Activated CD8-positive, alpha-beta T cell treated with anti-CD3 and anti-CD28 coated beads for 36 hours (primary cell): ENCODE measurements around the gene NEURL1B. TPM values are rescaled to one million over a fixed set of nuclear protein-coding genes. Genes with fewer than 3 reads are reported as not detected.

ENCODE experiments used
- ATAC-seq: fragments of 200-7000 bp; cut with Tn5 transposase; one replicate; pipeline ENCODE4 v1.10.0; 2021; ENCODE audit warnings: mild to moderate bottlenecking, moderate library complexity
- CTCF ChIA-PET: fragments of 350-600 bp; sonication (Branson Sonifier 250); formaldehyde crosslinking; loops from one replicate; lab custom pipeline; 2021; ENCODE audit warnings: antibody characterized with exemption; lab: Charles Lee
- POLR2A ChIA-PET: fragments of 350-600 bp; sonication (Branson Sonifier 250); formaldehyde crosslinking; loops from one replicate; lab custom pipeline; 2021; ENCODE audit warnings: antibody characterized with exemption; lab: Charles Lee
- DNase-seq: peaks from one replicate; pipeline ENCODE4 v3.0.0-alpha.2; 2020
- H3K27ac Mint-ChIP-seq: one replicate; pipeline ENCODE4 v1.8.0; 2021; ENCODE audit warnings: mild to moderate bottlenecking, mixed read lengths
- H3K27me3 Mint-ChIP-seq: one replicate; pipeline ENCODE4 v1.8.0; 2021; ENCODE audit warnings: mixed read lengths
- H3K36me3 Mint-ChIP-seq: one replicate; pipeline ENCODE4 v1.8.0; 2021; ENCODE audit warnings: low read depth, mixed read lengths
- H3K4me1 Mint-ChIP-seq: one replicate; pipeline ENCODE4 v1.8.0; 2021; ENCODE audit warnings: low read depth, mixed read lengths
- H3K4me3 Mint-ChIP-seq: one replicate; pipeline ENCODE4 v1.8.0; 2021; ENCODE audit warnings: mild to moderate bottlenecking, moderate library complexity, mixed read lengths
- H3K9me3 Mint-ChIP-seq: one replicate; pipeline ENCODE4 v1.8.0; 2021; ENCODE audit warnings: mixed read lengths
- CTCF ChIP-seq: fragments of 200-600 bp; IDR thresholded peaks from one replicate; pipeline ENCODE4 v1.8.0; 2022; ENCODE audit warnings: antibody characterized with exemption, mild to moderate bottlenecking
- intact Hi-C: fragments of 100-400 bp; cut with micrococcal nuclease; formaldehyde crosslinking; loops from one replicate; pipeline ENCODE4 v1.10.0; 2022
- total RNA-seq, 2 experiments: library from RNA; stranded (reverse); gene quantifications; one replicate each; pipeline ENCODE4 v1.2.3, GENCODE V29; 2021

The NEURL1B gene
- total RNA-seq, 2 experiments from 2014 or later, result 0.18 to 0.22 TPM

GRCh38 chr5:172725273-172725672 is 84.2 kb downstream of the NEURL1B start:
- intact Hi-C loops, result no loop called here
- ChIA-PET CTCF (interaction anchor here (0.7 to 2.2 kb wide), 3 partner anchors 8 to 207 kb away, joined by 3 to 8 read pairs (median 6); no protein-coding TSS in a partner anchor), POLR2A (interaction anchor here (1.2 kb wide), 1 partner anchor 27 kb away, joined by 3 read pairs; no protein-coding TSS in a partner anchor)
- DNase-seq (no peak), ATAC-seq (no peak)
- H3K36me3 Mint-ChIP-seq, result no peaks in the 10 kb centered on the region
- no peak for TF ChIP-seq CTCF
- H3K27me3 Mint-ChIP-seq, result no peaks in the 10 kb centered on the region
- H3K9me3 Mint-ChIP-seq, result no peaks in the 10 kb centered on the region
- H3K4me1 Mint-ChIP-seq, result peaks cover 12% of the 10 kb centered on the region
- H3K27ac Mint-ChIP-seq, result no peak overlapping the region
- no peak overlapping the region for H3K4me3 Mint-ChIP-seq

- Mint-ChIP-seq H3K4me3 (no peak overlapping the region), H3K36me3 (no peaks in the 10 kb centered on the region), H3K4me1 (peaks cover 12% of the 10 kb centered on the region), H3K27ac (no peak overlapping the region), H3K27me3 (no peaks in the 10 kb centered on the region), H3K9me3 (no peaks in the 10 kb centered on the region)
- CTCF ChIA-PET, result interaction anchor here (1.7 to 2.2 kb wide), 2 partner anchors 47 to 207 kb away, joined by 6 to 8 read pairs; no protein-coding TSS in a partner anchor
- ATAC-seq (no peak), DNase-seq (no peak)
- intact Hi-C loops, result no loop called here
- TF ChIP-seq CTCF, result no peak
- POLR2A ChIA-PET, result no interaction called here
These were observed 84.7 kb downstream of the NEURL1B start for GRCh38 chr5:172725785-172726184.

GRCh38 chr5:172726966-172727365 is 85.9 kb downstream of the NEURL1B start:
- no peaks in the 10 kb centered on the region for H3K9me3 Mint-ChIP-seq
- H3K4me1 Mint-ChIP-seq, result peaks cover 8% of the 10 kb centered on the region
- POLR2A ChIA-PET, result no interaction called here
- TF ChIP-seq CTCF, result no peak
- DNase-seq (no peak), ATAC-seq (no peak)
- no peaks in the 10 kb centered on the region for H3K36me3 Mint-ChIP-seq
- intact Hi-C loops, result no loop called here
- no peaks in the 10 kb centered on the region for H3K27me3 Mint-ChIP-seq
- CTCF ChIA-PET, result interaction anchor here (0.7 to 1.2 kb wide), 3 partner anchors 10 to 206 kb away, joined by 3 read pairs; no protein-coding TSS in a partner anchor
- H3K27ac Mint-ChIP-seq, result no peak overlapping the region
- no peak overlapping the region for H3K4me3 Mint-ChIP-seq

DNA sequence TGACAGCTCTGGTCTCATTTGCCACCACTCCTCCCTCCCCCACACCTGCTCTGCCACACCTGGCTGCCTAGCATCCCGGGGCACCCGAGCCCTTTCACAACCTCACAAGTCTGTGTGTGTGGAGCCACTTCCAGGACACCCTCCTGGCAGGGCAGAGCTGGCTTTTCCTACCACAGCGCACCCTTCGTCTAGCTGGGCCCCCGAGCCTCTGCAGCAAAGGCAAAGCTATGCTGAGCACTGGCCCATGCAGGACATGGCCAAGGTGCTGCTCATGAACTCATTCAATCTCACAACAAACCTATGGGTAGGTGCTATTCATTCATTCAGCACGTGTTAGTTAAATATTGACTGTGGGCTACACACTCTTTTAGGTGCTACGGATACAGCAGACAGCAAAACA is 86.5 kb downstream of the NEURL1B start:
- no peak for TF ChIP-seq CTCF
- CTCF ChIA-PET, result interaction anchor here (1.1 to 1.5 kb wide), 3 partner anchors 14 to 205 kb away, joined by 3 to 5 read pairs (median 3); no protein-coding TSS in a partner anchor
- DNase-seq (no peak), ATAC-seq (no peak)
- H3K9me3 Mint-ChIP-seq, result no peaks in the 10 kb centered on the region
- no peaks in the 10 kb centered on the region for H3K27me3 Mint-ChIP-seq
- H3K36me3 Mint-ChIP-seq, result no peaks in the 10 kb centered on the region
- H3K4me3 Mint-ChIP-seq, result no peak overlapping the region
- POLR2A ChIA-PET, result no interaction called here
- intact Hi-C loops, result no loop called here
- H3K27ac Mint-ChIP-seq, result no peak overlapping the region
- H3K4me1 Mint-ChIP-seq, result peaks cover 2% of the 10 kb centered on the region

DNA sequence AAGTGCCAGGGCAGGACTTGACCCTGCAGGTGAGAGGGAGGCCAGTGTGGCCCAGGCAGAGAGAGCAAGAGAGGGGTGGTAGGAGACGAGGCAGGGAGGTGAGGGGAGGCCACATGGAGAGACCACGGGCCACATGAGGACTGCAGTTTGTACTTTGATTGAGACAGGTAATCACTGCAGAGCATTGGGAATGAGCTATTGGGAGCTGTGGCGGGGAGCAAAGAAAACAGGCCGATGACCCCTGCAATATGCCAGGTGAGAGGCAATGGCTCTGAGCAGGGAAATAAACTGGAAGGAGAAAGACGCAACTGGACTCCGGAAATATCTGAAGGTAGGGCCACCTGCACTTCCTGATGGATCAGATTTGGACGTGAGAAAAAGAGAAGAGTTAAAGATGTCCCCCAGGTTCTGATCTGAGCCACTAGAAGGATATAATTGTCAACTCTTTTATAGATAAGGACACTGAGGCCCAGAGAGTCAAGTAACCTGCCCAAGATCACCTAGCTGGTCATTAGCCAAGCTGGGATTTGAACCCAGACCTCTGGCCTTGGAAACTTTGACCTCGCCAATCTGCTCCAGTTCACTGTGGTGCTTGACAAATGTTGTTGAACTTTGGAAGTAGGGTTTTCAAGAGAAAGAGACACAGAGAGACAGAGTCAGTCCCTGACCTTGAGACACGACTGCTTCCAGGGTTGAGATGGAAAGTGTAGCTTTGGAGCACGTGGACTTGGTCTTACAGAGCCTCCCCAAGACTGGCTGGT is 87.6 kb downstream of the NEURL1B start:
- Mint-ChIP-seq H3K9me3 (no peaks in the 10 kb centered on the region), H3K4me1 (no peaks in the 10 kb centered on the region), H3K4me3 (no peak overlapping the region), H3K27ac (no peak overlapping the region), H3K27me3 (no peaks in the 10 kb centered on the region), H3K36me3 (no peaks in the 10 kb centered on the region)
- ATAC-seq (no peak), DNase-seq (no peak)
- ChIA-PET CTCF (interaction anchor here (1.5 kb wide), 2 partner anchors 12 to 44 kb away, joined by 5 read pairs; no protein-coding TSS in a partner anchor), POLR2A (no interaction called here)
- intact Hi-C loops, result no loop called here
- no peak for TF ChIP-seq CTCF
